GM12864 (cell line): ENCODE data around the gene GAA.

Source experiments
- DNase-seq: peaks from one replicate; pipeline ENCODE4 v3.0.0-alpha.2; 2011; ENCODE audit warnings: low read depth
- H3K4me3 ChIP-seq: 2 replicates; pipeline ENCODE4 v1.5.1; 2011; ENCODE audit warnings: mild to moderate bottlenecking, low read depth, low read length, control low read depth
- CTCF ChIP-seq: IDR thresholded peaks from 2 replicates; pipeline ENCODE4 v1.5.1; 2011; ENCODE audit warnings: low read depth, mild to moderate bottlenecking, moderate library complexity, low read length, control low read depth, inconsistent platforms; ENCODE audit errors: missing control alignments

The GAA gene

GRCh38 chr17:80132906-80133625 is 31.7 kb downstream of the GAA start:
- TF ChIP-seq CTCF: no peak
- DNase-seq: no peak
- no peak overlapping the region for H3K4me3 ChIP-seq

- TF ChIP-seq CTCF: no peak
- H3K4me3 ChIP-seq: no peak overlapping the region
- no peak for DNase-seq
Measured at GRCh38 chr17:80133626-80133970, 32.2 kb downstream of the GAA start.

GRCh38 chr17:80137131-80137530 is 35.8 kb downstream of the GAA start:
- DNase-seq: no peak
- TF ChIP-seq CTCF: no peak
- H3K4me3 ChIP-seq: no peak overlapping the region

GRCh38 chr17:80138856-80139426 is 37.6 kb downstream of the GAA start:
- H3K4me3 ChIP-seq: no peak overlapping the region
- DNase-seq: no peak
- no peak for TF ChIP-seq CTCF

GRCh38 chr17:80141463-80142165 is 40.2 kb downstream of the GAA start:
- DNase-seq: no peak
- no peak overlapping the region for H3K4me3 ChIP-seq
- TF ChIP-seq CTCF: no peak

GRCh38 chr17:80142929-80143328 is 41.5 kb downstream of the GAA start:
- no peak overlapping the region for H3K4me3 ChIP-seq
- TF ChIP-seq CTCF: no peak
- no peak for DNase-seq
